Ascending aorta (tissue), 2 donors: ENCODE results near the gene RPTOR. TPM values are rescaled to one million over a fixed set of nuclear protein-coding genes. Genes with fewer than 3 reads are reported as not detected.

Experiments
- DNase-seq, 2 donors: peaks; one replicate each; pipeline ENCODE4 v3.0.0-alpha.2; 2019; ENCODE audit warnings: low spot score in 2 of 2
- H3K27ac ChIP-seq, 2 donors: fragments of 200-600 bp; sonication (generic); one replicate each; pipeline ENCODE4 v1.5.1; 2016 to 2017; ENCODE audit warnings: mild to moderate bottlenecking in 1 of 2
- H3K27me3 ChIP-seq: fragments of 200-600 bp; sonication (generic); one replicate; pipeline ENCODE4 v1.5.1; 2017
- H3K36me3 ChIP-seq, 2 donors: fragments of 200-600 bp; sonication (generic); one replicate each; pipeline ENCODE4 v1.5.1; 2016
- H3K4me1 ChIP-seq, 2 donors: fragments of 200-600 bp; sonication (generic); one replicate each; pipeline ENCODE4 v1.5.1; 2016 to 2017; ENCODE audit warnings: mild to moderate bottlenecking in 1 of 2
- H3K4me3 ChIP-seq, 2 donors: fragments of 200-600 bp; sonication (generic); one replicate each; pipeline ENCODE4 v1.5.1; 2016 to 2017; ENCODE audit warnings: mild to moderate bottlenecking in 1 of 2
- H3K9me3 ChIP-seq, 2 donors: fragments of 200-600 bp; sonication (generic); one replicate each; pipeline ENCODE4 v1.5.1; 2016
- CTCF ChIP-seq, 3 experiments: fragments of 200-600 bp in 2 of 3; fragments of 450-650 bp in 1 of 3; sonication (generic) in 2 of 3; IDR thresholded peaks; one replicate each; pipeline ENCODE4 v1.5.1; 2016 to 2019; ENCODE audit warnings: antibody characterized with exemption in 3 of 3, mild to moderate bottlenecking in 1 of 3, moderate library complexity in 1 of 3
- intact Hi-C: fragments of 100-400 bp; cut with DNase I; formaldehyde crosslinking; loops from one replicate; pipeline ENCODE4 v1.15.1; 2023
- total RNA-seq: library from RNA; depleted of rRNA; stranded (reverse); fragments of >200 nt; gene quantifications from one replicate; pipeline ENCODE4 v1.1.0, GENCODE V29; 2016

Gene RPTOR
- total RNA-seq, 1 donor from 2014 or later: 36.1 TPM

GRCh38 chr17:81015136-81015535 lies 470.5 kb downstream of the RPTOR start:
- DNase-seq: no peak
- H3K27me3 ChIP-seq: no peaks in the 10 kb centered on the region
- intact Hi-C loops: no loop called here
- H3K4me3 ChIP-seq: no peak overlapping the region
- H3K4me1 ChIP-seq: no peaks in the 10 kb centered on the region
- TF ChIP-seq CTCF (IDR thresholded peaks at IDR 0.05): no peak
- H3K27ac ChIP-seq: no peak overlapping the region
- peaks cover 0 to 10% of the 10 kb centered on the region in 2 donors for H3K9me3 ChIP-seq
- H3K36me3 ChIP-seq: no peaks in the 10 kb centered on the region

Other genes starting within 250 kb of the RPTOR start
- 18.0 TPM for gene ENDOV, start 129.7 kb upstream of the RPTOR start, total RNA-seq
- gene NPTX1, start 68.2 kb upstream of the RPTOR start, total RNA-seq: not detected